ENCODE data around the gene OR6B2.

- TF ChIP-seq RCOR1 (IDR thresholded peaks at IDR 0.05; ENCODE audit: insufficient replicate concordance, low read length) (no peak), POLR2A (IDR thresholded peaks at IDR 0.05; ENCODE audit: low read depth, low read length) (no peak), CTCF (conservative IDR thresholded peaks at IDR 0.05; ENCODE audit: low read depth, low read length) (peak; percentile 67), CHD1 (IDR thresholded peaks at IDR 0.05; ENCODE audit: low read depth, low read length) (no peak), MAFK (IDR thresholded peaks at IDR 0.05; ENCODE audit: low read depth, low read length) (no peak), RAD21 (IDR thresholded peaks at IDR 0.05; ENCODE audit: low read length) (peak; percentile 27; the same call in 1 of the 2 replicates), USF2 (IDR thresholded peaks at IDR 0.05; ENCODE audit: low read depth, low read length) (no peak), CEBPB (IDR thresholded peaks at IDR 0.05; ENCODE audit: low read depth, low read length) (no peak), MAZ (IDR thresholded peaks at IDR 0.05; ENCODE audit: borderline replicate concordance, low read depth, low read length) (no peak)
Measured at GRCh38 chr2:240021488-240022104, 8.6 kb downstream of the OR6B2 start.
